ENCODE data around the gene ZNF547. TPM values are rescaled to one million over a fixed set of nuclear protein-coding genes. Genes with fewer than 3 reads are reported as not detected.

The ZNF547 gene
- polyA plus RNA-seq (2012; ENCODE audit: insufficient read length, low read depth) = 0.83 TPM

DNA sequence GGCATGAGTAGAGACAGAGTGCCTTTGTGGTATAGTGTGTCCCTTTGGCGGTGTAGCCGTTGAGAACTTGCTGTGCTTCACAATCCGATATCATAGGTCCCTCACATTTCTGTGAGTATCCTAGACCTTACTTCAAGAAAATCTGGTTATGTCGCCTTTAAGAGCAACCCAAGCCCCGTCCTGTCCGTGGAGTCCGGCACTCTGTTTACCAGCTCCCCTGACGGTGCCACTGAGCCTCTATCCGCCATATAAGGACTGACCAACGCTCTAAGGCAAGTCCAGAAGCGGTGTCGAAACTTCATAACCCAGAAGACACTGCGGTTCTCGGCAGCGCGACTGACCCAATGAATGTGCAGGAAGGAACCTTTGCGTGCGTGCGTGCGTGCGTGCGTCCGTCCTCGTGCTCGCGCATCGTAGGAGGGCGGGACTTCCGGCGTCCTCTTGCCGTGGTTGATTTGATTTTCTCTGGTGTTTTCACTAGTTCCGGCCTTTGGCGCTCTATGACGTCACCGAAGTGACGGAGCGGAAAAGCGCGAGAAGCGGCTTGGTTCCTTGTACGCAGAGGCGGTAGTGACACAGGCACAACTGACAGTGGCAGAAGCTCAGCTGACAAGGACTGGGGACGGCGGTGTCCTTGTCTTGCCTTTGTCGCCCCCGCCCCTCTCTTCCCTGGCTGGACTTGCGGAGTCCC, at the start of gene ZNF547, which contains the start of gene TRAPPC2B:
Gene ZNF547, plus strand, starts transcription at position 555 of the 691 bp plus-strand sequence. CDS start 5,005 bp downstream, outside the sequence.
Gene TRAPPC2B, plus strand, starts transcription at position 555 of the 691 bp plus-strand sequence. CDS start 1,283 bp downstream, outside the sequence.
- TF ChIP-seq TAF1 (IDR thresholded peaks at IDR 0.05; ENCODE audit: borderline replicate concordance, insufficient read depth, low read length) (peak; percentile 85; the same call in 1 of the 2 replicates), POLR2AphosphoS5 (IDR thresholded peaks at IDR 0.05; ENCODE audit: low read depth, low read length) (peak; percentile 87), FOXP2 (optimal IDR thresholded peaks at IDR 0.05; ENCODE audit: borderline replicate concordance, extremely low read depth, extremely low read length, insufficient read depth) (peak; percentile 45), SIN3A (IDR thresholded peaks at IDR 0.05; ENCODE audit: borderline replicate concordance, insufficient read depth, low read length) (peak; percentile 86; the same call in 1 of the 2 replicates)
- TF ChIP-seq, protein P1, sequence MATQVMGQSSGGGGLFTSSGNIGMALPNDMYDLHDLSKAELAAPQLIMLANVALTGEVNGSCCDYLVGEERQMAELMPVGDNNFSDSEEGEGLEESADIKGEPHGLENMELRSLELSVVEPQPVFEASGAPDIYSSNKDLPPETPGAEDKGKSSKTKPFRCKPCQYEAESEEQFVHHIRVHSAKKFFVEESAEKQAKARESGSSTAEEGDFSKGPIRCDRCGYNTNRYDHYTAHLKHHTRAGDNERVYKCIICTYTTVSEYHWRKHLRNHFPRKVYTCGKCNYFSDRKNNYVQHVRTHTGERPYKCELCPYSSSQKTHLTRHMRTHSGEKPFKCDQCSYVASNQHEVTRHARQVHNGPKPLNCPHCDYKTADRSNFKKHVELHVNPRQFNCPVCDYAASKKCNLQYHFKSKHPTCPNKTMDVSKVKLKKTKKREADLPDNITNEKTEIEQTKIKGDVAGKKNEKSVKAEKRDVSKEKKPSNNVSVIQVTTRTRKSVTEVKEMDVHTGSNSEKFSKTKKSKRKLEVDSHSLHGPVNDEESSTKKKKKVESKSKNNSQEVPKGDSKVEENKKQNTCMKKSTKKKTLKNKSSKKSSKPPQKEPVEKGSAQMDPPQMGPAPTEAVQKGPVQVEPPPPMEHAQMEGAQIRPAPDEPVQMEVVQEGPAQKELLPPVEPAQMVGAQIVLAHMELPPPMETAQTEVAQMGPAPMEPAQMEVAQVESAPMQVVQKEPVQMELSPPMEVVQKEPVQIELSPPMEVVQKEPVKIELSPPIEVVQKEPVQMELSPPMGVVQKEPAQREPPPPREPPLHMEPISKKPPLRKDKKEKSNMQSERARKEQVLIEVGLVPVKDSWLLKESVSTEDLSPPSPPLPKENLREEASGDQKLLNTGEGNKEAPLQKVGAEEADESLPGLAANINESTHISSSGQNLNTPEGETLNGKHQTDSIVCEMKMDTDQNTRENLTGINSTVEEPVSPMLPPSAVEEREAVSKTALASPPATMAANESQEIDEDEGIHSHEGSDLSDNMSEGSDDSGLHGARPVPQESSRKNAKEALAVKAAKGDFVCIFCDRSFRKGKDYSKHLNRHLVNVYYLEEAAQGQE (IDR thresholded peaks at IDR 0.05; ENCODE audit: insufficient read depth in 1 of 2, low read depth in 2 of 2, low read length in 2 of 2) = 0 out of 4 replicates have a peak, but pooled peaks of 1 of the 2 experiments have one; percentile 24

DNA sequence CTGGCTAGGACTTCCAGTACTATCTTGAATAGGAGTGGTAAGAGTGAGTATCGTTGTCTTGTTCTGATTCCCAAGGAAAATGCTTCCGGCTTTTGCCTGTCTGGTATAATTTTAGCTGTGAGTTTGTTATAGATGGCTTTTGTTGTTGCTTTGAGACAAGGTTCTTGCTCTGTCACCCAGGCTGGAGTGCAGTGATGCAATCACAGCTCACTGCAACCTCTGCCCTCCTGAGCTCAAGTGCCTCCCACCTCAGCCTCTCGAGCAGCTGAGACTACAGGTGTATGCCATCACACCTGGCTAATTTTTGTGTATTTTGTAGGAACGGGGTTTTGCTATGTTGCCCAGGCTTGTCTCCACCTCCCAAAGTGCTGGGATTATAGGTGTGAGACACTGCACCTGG, 49.2 kb upstream of the ZNF547 start:
- TF ChIP-seq POLR2AphosphoS5 (IDR thresholded peaks at IDR 0.05; ENCODE audit: low read depth, low read length) (no peak), SIN3A (IDR thresholded peaks at IDR 0.05; ENCODE audit: borderline replicate concordance, insufficient read depth, low read length) (no peak), TAF1 (IDR thresholded peaks at IDR 0.05; ENCODE audit: borderline replicate concordance, insufficient read depth, low read length) (no peak), FOXP2 (optimal IDR thresholded peaks at IDR 0.05; ENCODE audit: borderline replicate concordance, extremely low read depth, extremely low read length, insufficient read depth) (no peak)
- TF ChIP-seq, protein P1 (IDR thresholded peaks at IDR 0.05; ENCODE audit: insufficient read depth in 1 of 2, low read depth in 2 of 2, low read length in 2 of 2) = no peak

DNA sequence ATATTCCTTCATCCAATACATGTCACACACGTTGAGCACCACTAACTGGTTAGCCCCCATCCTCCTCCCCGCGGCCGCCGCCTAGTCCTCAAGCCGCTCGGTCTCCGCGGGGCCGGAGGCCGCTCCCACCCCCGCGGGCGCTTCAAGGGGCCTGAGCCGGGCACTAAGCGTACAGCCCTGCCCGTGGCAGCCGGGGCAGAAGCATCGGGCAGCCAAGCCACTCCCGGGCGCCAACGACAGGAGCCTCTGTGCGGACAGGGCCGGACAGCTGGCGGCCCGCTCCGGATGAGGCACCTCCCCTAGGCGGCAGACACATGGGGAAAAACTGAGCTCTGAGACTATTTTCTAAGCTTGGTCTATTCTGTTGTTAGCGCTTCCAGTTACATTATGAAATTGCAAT, 45.8 kb upstream of the ZNF547 start:
- TF ChIP-seq SIN3A (IDR thresholded peaks at IDR 0.05; ENCODE audit: borderline replicate concordance, insufficient read depth, low read length) (no peak), POLR2AphosphoS5 (IDR thresholded peaks at IDR 0.05; ENCODE audit: low read depth, low read length) (no peak), FOXP2 (optimal IDR thresholded peaks at IDR 0.05; ENCODE audit: borderline replicate concordance, extremely low read depth, extremely low read length, insufficient read depth) (no peak), TAF1 (IDR thresholded peaks at IDR 0.05; ENCODE audit: borderline replicate concordance, insufficient read depth, low read length) (no peak)
- TF ChIP-seq, protein P1 (IDR thresholded peaks at IDR 0.05; ENCODE audit: insufficient read depth in 1 of 2, low read depth in 2 of 2, low read length in 2 of 2) = no peak

DNA sequence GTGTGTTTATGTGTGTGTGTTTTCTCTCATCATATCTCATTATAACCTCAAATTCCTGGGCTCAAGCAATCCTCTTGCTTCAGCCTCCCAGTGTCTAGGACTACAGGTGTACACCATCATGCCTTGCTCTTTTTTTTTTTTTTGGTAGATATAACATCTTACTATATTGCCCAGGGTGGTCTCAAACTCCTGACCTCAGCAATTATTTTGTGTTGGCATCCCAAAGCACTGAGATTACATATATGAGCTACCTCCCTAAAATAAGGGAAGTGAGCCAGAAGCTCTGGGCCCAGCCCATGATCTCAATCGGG, 43.5 kb upstream of the ZNF547 start:
- TF ChIP-seq SIN3A (IDR thresholded peaks at IDR 0.05; ENCODE audit: borderline replicate concordance, insufficient read depth, low read length) (no peak), FOXP2 (optimal IDR thresholded peaks at IDR 0.05; ENCODE audit: borderline replicate concordance, extremely low read depth, extremely low read length, insufficient read depth) (no peak), POLR2AphosphoS5 (IDR thresholded peaks at IDR 0.05; ENCODE audit: low read depth, low read length) (no peak), TAF1 (IDR thresholded peaks at IDR 0.05; ENCODE audit: borderline replicate concordance, insufficient read depth, low read length) (no peak)
- TF ChIP-seq, protein P1 (IDR thresholded peaks at IDR 0.05; ENCODE audit: insufficient read depth in 1 of 2, low read depth in 2 of 2, low read length in 2 of 2) = no peak
